Measurements from ENCODE around the gene WDR46. TPM values are rescaled to one million over a fixed set of nuclear protein-coding genes. Genes with fewer than 3 reads are reported as not detected.

WDR46 gene
- total and polyA plus RNA-seq, 2 of the 13 experiments (the other 11 are each of a cell fraction or from before 2014, with no cell fraction given) = 47.4 to 105 TPM

DNA sequence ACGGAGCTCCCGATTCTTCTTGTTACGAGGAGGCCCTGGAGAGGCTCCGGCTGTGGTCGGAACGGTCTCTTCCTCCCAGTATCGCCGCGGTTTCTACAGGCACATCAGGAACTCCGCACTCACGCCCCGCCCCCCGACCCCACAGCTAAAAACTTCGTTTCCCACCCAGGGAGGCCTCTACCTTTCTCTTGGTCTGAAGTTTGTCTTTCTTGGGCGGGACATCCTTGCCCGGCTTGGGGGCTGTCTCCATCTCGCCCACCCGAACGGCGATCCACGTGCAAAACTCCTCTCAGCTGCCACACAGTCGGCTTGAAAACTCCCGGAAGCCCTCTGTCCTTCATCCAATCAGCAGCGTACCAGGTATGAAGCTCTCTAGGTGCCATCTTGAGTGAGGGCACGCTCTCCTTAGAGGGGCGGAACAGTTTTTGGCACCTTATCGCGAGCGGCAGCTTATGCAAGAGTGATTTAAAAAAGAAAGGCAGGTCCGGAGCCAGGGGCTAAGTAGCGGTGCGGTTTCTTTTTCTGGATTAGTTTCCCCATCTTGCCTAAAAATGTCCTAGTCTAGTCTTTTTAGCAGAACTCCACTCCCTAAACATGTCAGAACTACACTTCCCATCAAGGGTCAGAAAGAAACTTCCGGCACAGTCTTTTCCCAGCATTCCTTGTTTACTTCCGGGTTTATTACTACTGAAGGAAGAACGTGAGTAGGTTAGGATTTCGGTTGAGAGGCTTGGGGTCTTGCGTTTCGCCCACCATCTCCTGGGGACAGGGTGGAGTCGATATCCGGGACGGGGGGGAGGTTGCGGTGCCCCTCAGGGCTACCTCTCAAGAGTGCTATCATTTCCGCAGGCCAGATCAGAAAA is at the start of gene WDR46, which contains the start of gene PFDN6 (continued):
- peak; percentile 26; the same call in 1 of the 2 replicates for TF ChIP-seq ZNF333 (CRISPR knock-in tag; IDR thresholded peaks at IDR 0.05; ENCODE audit: borderline replicate concordance)
- TF ChIP-seq, protein P1, sequence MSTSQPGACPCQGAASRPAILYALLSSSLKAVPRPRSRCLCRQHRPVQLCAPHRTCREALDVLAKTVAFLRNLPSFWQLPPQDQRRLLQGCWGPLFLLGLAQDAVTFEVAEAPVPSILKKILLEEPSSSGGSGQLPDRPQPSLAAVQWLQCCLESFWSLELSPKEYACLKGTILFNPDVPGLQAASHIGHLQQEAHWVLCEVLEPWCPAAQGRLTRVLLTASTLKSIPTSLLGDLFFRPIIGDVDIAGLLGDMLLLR (CRISPR knock-in tag; IDR thresholded peaks at IDR 0.05) = peak; percentile 88; the same call in 1 of the 2 replicates
- TF ChIP-seq, protein P2, sequence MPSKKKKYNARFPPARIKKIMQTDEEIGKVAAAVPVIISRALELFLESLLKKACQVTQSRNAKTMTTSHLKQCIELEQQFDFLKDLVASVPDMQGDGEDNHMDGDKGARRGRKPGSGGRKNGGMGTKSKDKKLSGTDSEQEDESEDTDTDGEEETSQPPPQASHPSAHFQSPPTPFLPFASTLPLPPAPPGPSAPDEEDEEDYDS (CRISPR knock-in tag; IDR thresholded peaks at IDR 0.05) = no peak
- TF ChIP-seq ZNF292 (CRISPR knock-in tag; IDR thresholded peaks at IDR 0.05; ENCODE audit: borderline replicate concordance, low read depth) = no peak
- no peak for TF ChIP-seq ZNF747 (CRISPR knock-in tag; IDR thresholded peaks at IDR 0.05; ENCODE audit: borderline replicate concordance)
- TF ChIP-seq ZNF556 (CRISPR knock-in tag; IDR thresholded peaks at IDR 0.05; ENCODE audit: borderline replicate concordance) = 0 out of 2 replicates have a peak, but pooled peaks have one; percentile 44
- TF ChIP-seq, protein P3, sequence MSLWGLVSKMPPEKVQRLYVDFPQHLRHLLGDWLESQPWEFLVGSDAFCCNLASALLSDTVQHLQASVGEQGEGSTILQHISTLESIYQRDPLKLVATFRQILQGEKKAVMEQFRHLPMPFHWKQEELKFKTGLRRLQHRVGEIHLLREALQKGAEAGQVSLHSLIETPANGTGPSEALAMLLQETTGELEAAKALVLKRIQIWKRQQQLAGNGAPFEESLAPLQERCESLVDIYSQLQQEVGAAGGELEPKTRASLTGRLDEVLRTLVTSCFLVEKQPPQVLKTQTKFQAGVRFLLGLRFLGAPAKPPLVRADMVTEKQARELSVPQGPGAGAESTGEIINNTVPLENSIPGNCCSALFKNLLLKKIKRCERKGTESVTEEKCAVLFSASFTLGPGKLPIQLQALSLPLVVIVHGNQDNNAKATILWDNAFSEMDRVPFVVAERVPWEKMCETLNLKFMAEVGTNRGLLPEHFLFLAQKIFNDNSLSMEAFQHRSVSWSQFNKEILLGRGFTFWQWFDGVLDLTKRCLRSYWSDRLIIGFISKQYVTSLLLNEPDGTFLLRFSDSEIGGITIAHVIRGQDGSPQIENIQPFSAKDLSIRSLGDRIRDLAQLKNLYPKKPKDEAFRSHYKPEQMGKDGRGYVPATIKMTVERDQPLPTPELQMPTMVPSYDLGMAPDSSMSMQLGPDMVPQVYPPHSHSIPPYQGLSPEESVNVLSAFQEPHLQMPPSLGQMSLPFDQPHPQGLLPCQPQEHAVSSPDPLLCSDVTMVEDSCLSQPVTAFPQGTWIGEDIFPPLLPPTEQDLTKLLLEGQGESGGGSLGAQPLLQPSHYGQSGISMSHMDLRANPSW (CRISPR knock-in tag; IDR thresholded peaks at IDR 0.05; ENCODE audit: borderline replicate concordance) = no peak
- TF ChIP-seq, protein P4, sequence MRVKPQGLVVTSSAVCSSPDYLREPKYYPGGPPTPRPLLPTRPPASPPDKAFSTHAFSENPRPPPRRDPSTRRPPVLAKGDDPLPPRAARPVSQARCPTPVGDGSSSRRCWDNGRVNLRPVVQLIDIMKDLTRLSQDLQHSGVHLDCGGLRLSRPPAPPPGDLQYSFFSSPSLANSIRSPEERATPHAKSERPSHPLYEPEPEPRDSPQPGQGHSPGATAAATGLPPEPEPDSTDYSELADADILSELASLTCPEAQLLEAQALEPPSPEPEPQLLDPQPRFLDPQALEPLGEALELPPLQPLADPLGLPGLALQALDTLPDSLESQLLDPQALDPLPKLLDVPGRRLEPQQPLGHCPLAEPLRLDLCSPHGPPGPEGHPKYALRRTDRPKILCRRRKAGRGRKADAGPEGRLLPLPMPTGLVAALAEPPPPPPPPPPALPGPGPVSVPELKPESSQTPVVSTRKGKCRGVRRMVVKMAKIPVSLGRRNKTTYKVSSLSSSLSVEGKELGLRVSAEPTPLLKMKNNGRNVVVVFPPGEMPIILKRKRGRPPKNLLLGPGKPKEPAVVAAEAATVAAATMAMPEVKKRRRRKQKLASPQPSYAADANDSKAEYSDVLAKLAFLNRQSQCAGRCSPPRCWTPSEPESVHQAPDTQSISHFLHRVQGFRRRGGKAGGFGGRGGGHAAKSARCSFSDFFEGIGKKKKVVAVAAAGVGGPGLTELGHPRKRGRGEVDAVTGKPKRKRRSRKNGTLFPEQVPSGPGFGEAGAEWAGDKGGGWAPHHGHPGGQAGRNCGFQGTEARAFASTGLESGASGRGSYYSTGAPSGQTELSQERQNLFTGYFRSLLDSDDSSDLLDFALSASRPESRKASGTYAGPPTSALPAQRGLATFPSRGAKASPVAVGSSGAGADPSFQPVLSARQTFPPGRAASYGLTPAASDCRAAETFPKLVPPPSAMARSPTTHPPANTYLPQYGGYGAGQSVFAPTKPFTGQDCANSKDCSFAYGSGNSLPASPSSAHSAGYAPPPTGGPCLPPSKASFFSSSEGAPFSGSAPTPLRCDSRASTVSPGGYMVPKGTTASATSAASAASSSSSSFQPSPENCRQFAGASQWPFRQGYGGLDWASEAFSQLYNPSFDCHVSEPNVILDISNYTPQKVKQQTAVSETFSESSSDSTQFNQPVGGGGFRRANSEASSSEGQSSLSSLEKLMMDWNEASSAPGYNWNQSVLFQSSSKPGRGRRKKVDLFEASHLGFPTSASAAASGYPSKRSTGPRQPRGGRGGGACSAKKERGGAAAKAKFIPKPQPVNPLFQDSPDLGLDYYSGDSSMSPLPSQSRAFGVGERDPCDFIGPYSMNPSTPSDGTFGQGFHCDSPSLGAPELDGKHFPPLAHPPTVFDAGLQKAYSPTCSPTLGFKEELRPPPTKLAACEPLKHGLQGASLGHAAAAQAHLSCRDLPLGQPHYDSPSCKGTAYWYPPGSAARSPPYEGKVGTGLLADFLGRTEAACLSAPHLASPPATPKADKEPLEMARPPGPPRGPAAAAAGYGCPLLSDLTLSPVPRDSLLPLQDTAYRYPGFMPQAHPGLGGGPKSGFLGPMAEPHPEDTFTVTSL (CRISPR knock-in tag; IDR thresholded peaks at IDR 0.05; ENCODE audit: borderline replicate concordance) = no peak
- no peak for TF ChIP-seq DR1 (CRISPR knock-in tag; IDR thresholded peaks at IDR 0.05)
- TF ChIP-seq, protein P5, sequence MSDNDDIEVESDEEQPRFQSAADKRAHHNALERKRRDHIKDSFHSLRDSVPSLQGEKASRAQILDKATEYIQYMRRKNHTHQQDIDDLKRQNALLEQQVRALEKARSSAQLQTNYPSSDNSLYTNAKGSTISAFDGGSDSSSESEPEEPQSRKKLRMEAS (IDR thresholded peaks at IDR 0.05) = peak; percentile 95
- no peak for TF ChIP-seq TCF7L2 (IDR thresholded peaks at IDR 0.05; ENCODE audit: low read depth, low read length)
- no peak for TF ChIP-seq ZNF703 (CRISPR knock-in tag; IDR thresholded peaks at IDR 0.05; ENCODE audit: borderline replicate concordance)
- no peak for TF ChIP-seq ATAD3A (CRISPR knock-in tag; IDR thresholded peaks at IDR 0.05)
- TF ChIP-seq TAF15 (IDR thresholded peaks at IDR 0.05; ENCODE audit: low read depth, low read length, poor library complexity, severe bottlenecking) = no peak
